IMR-90 (cell line): Measurements from ENCODE around the gene HYAL4. TPM values are rescaled to one million over a fixed set of nuclear protein-coding genes. Genes with fewer than 3 reads are reported as not detected.

ENCODE experiments used
- ATAC-seq: fragments of 200-7000 bp; cut with Tn5 transposase; 2 replicates; pipeline ENCODE4 v1.9.1; 2020; ENCODE audit warnings: low read depth, mild to moderate bottlenecking, moderate library complexity
- BruUV-seq: library from RNA; stranded (reverse); fragments of 400-500 nt; replicated peaks from 2 replicates; lab custom pipeline; 2021; lab: Mats Ljungman, UMichigan
- CTCF ChIA-PET: fragments of 300-600 bp; formaldehyde crosslinking; extraction: SDS; loops from one replicate; lab custom pipeline; 2021; ENCODE audit warnings: antibody characterized with exemption; lab: Yijun Ruan, JAX
- POLR2A ChIA-PET: fragments of 300-600 bp; sonication (Branson Sonifier 250); formaldehyde crosslinking; loops from one replicate; lab custom pipeline; 2022; ENCODE audit warnings: antibody characterized with exemption; ENCODE audit not compliant: unreplicated experiment; lab: Charles Lee
- DNase-seq: peaks from one replicate; pipeline ENCODE4 v3.0.0; 2013
- H2AFZ ChIP-seq: replicated peaks from 2 replicates; pipeline ENCODE3; 2013; ENCODE audit warnings: low read length, mild to moderate bottlenecking; ENCODE audit not compliant: poor library complexity
- H2AK5ac ChIP-seq: 2 replicates; pipeline ENCODE4 v1.6.1; 2013; ENCODE audit warnings: low read depth, low read length, inconsistent platforms
- H2AK9ac ChIP-seq: replicated peaks from 2 replicates; pipeline ENCODE3; 2013; ENCODE audit warnings: mild to moderate bottlenecking, low read depth, low read length, moderate library complexity; ENCODE audit not compliant: poor library complexity
- H2BK120ac ChIP-seq: 2 replicates; pipeline ENCODE4 v1.6.1; 2013; ENCODE audit warnings: low read depth, low read length, inconsistent platforms
- H2BK15ac ChIP-seq: 3 replicates; pipeline ENCODE4 v1.6.1; 2013; ENCODE audit warnings: low read depth, low read length, inconsistent platforms
- H2BK20ac ChIP-seq: 2 replicates; pipeline ENCODE4 v1.6.1; 2013; ENCODE audit warnings: low read depth, mild to moderate bottlenecking, inconsistent platforms, low read length, moderate library complexity
- H2BK5ac ChIP-seq: 2 replicates; pipeline ENCODE4 v1.6.1; 2013; ENCODE audit warnings: mild to moderate bottlenecking, low read depth, low read length, inconsistent platforms; ENCODE audit not compliant: poor library complexity, severe bottlenecking
- H3K14ac ChIP-seq: replicated peaks from 2 replicates; pipeline ENCODE4 v1.6.1; 2013; ENCODE audit warnings: low read depth, low read length, inconsistent platforms
- H3K18ac ChIP-seq: 2 replicates; pipeline ENCODE4 v1.6.1; 2013; ENCODE audit warnings: low read depth, low read length, control low read depth
- H3K23ac ChIP-seq: 2 replicates; pipeline ENCODE4 v1.6.1; 2013; ENCODE audit warnings: low read depth, low read length, inconsistent platforms
- H3K27ac ChIP-seq: 2 replicates; pipeline ENCODE4 v1.5.1; 2013; ENCODE audit warnings: mild to moderate bottlenecking, control low read depth, low read length; ENCODE audit not compliant: insufficient read depth
- H3K27me3 ChIP-seq: 2 replicates; pipeline ENCODE4 v1.6.1; 2013; ENCODE audit warnings: low read length; ENCODE audit not compliant: control insufficient read depth, insufficient read depth
- H3K36me3 ChIP-seq: 2 replicates; pipeline ENCODE4 v1.6.1; 2013; ENCODE audit warnings: low read length, mixed read lengths; ENCODE audit not compliant: control insufficient read depth, insufficient read depth
- H3K4ac ChIP-seq: 2 replicates; pipeline ENCODE4 v1.6.1; 2013; ENCODE audit warnings: low read depth, low read length, inconsistent platforms
- H3K4me1 ChIP-seq: 2 replicates; pipeline ENCODE4 v1.6.1; 2013; ENCODE audit warnings: low read length, mixed read lengths; ENCODE audit not compliant: control insufficient read depth, insufficient read depth
- H3K4me2 ChIP-seq: 2 replicates; pipeline ENCODE4 v1.6.1; 2013; ENCODE audit warnings: low read depth, mild to moderate bottlenecking, control low read depth, low read length, moderate library complexity
- H3K4me3 ChIP-seq: 2 replicates; pipeline ENCODE4 v1.5.1; 2013; ENCODE audit warnings: low read depth, mild to moderate bottlenecking, control low read depth, low read length, moderate library complexity; ENCODE audit not compliant: insufficient read depth
- H3K56ac ChIP-seq: 2 replicates; pipeline ENCODE4 v1.6.1; 2013; ENCODE audit warnings: low read length, inconsistent platforms; ENCODE audit not compliant: insufficient read depth; ENCODE audit errors: extremely low read depth
- H3K79me1 ChIP-seq, 2 experiments: 2 replicates each; pipeline ENCODE4 v1.6.1; 2013; ENCODE audit warnings: low read length in 2 of 2, inconsistent platforms in 1 of 2, low read depth in 1 of 2
- H3K9ac ChIP-seq: 2 replicates; pipeline ENCODE4 v1.6.1; 2013; ENCODE audit warnings: low read depth, low read length, control low read depth
- H3K9me1 ChIP-seq: 2 replicates; pipeline ENCODE4 v1.6.1; 2013; ENCODE audit warnings: low read length, inconsistent platforms; ENCODE audit not compliant: insufficient read depth
- H3K9me3 ChIP-seq: 2 replicates; pipeline ENCODE4 v1.6.1; 2013; ENCODE audit warnings: low read length; ENCODE audit not compliant: control insufficient read depth, insufficient read depth
- H4K20me1 ChIP-seq: 2 replicates; pipeline ENCODE4 v1.6.1; 2013; ENCODE audit warnings: low read length, inconsistent platforms; ENCODE audit not compliant: insufficient read depth
- H4K5ac ChIP-seq: 2 replicates; pipeline ENCODE4 v1.6.1; 2013; ENCODE audit warnings: mild to moderate bottlenecking, low read depth, low read length, control low read depth
- H4K8ac ChIP-seq, 2 experiments: 2 replicates each; pipeline ENCODE4 v1.6.1; 2013; ENCODE audit warnings: low read depth in 2 of 2, low read length in 2 of 2, control low read depth in 1 of 2, inconsistent platforms in 1 of 2
- H4K91ac ChIP-seq: 2 replicates; pipeline ENCODE4 v1.6.1; 2013; ENCODE audit warnings: low read depth, low read length, inconsistent platforms; ENCODE audit not compliant: insufficient read depth
- BHLHE40 ChIP-seq: fragments of 150-350 bp; IDR thresholded peaks from 2 replicates; pipeline ENCODE4 v1.6.1; 2016; ENCODE audit warnings: mild to moderate bottlenecking, low read depth, low read length
- CEBPB ChIP-seq: IDR thresholded peaks from 2 replicates; pipeline ENCODE4 v1.6.1; 2012; ENCODE audit warnings: low read depth, low read length, improper control_type of control experiment
- CHD1 ChIP-seq: IDR thresholded peaks from 2 replicates; pipeline ENCODE4 v1.6.1; 2012; ENCODE audit warnings: low read depth, low read length, improper control_type of control experiment
- CTCF ChIP-seq: conservative IDR thresholded peaks from 2 replicates; pipeline ENCODE4 v1.5.1; 2012; ENCODE audit warnings: mild to moderate bottlenecking, low read depth, low read length, improper control_type of control experiment
- ELK1 ChIP-seq: fragments of 150-350 bp; IDR thresholded peaks from 2 replicates; pipeline ENCODE4 v1.6.1; 2016; ENCODE audit warnings: low read depth, mild to moderate bottlenecking, low read length, moderate library complexity, borderline replicate concordance
- FOS ChIP-seq: fragments of 150-350 bp; IDR thresholded peaks from 2 replicates; pipeline ENCODE4 v1.6.1; 2016; ENCODE audit warnings: low read depth, low read length
- MAFK ChIP-seq: IDR thresholded peaks from 2 replicates; pipeline ENCODE4 v1.6.1; 2012; ENCODE audit warnings: low read depth, low read length, improper control_type of control experiment
- MAZ ChIP-seq: IDR thresholded peaks from 2 replicates; pipeline ENCODE4 v1.6.1; 2012; ENCODE audit warnings: low read depth, mild to moderate bottlenecking, low read length, improper control_type of control experiment, moderate library complexity, borderline replicate concordance
- MXI1 ChIP-seq: IDR thresholded peaks from 2 replicates; pipeline ENCODE4 v1.6.1; 2012; ENCODE audit warnings: low read depth, mild to moderate bottlenecking, low read length, moderate library complexity, borderline replicate concordance
- NFE2L2 ChIP-seq: fragments of 150-350 bp; IDR thresholded peaks from 2 replicates; pipeline ENCODE4 v1.6.1; 2016; ENCODE audit warnings: low read depth, mild to moderate bottlenecking, low read length
- POLR2A ChIP-seq: IDR thresholded peaks from 2 replicates; pipeline ENCODE4 v1.6.1; 2012; ENCODE audit warnings: mild to moderate bottlenecking, low read depth, low read length
- RAD21 ChIP-seq: IDR thresholded peaks from 2 replicates; pipeline ENCODE4 v1.6.1; 2012; ENCODE audit warnings: low read length, improper control_type of control experiment
- RCOR1 ChIP-seq: IDR thresholded peaks from 2 replicates; pipeline ENCODE4 v1.6.1; 2012; ENCODE audit warnings: mild to moderate bottlenecking, low read length, improper control_type of control experiment; ENCODE audit not compliant: insufficient replicate concordance
- RFX5 ChIP-seq: IDR thresholded peaks from 2 replicates; pipeline ENCODE4 v1.8.0; 2012; ENCODE audit warnings: low read depth, mild to moderate bottlenecking, low read length, moderate library complexity
- USF2 ChIP-seq: fragments of 150-350 bp; IDR thresholded peaks from 2 replicates; pipeline ENCODE4 v1.6.1; 2017; ENCODE audit warnings: mild to moderate bottlenecking, antibody characterized with exemption, low read length, low read depth
- WGBS, 2 experiments: methylation state at CpG; one replicate each; pipeline versions ENCODE4 v1.1.5 to v1.1.7; 2013; ENCODE audit warnings: missing lambda C conversion rate in 2 of 2; ENCODE audit not compliant: insufficient read length in 1 of 2; ENCODE audit errors: extremely low coverage in 2 of 2; 5-methylcytosine and 5-hydroxymethylcytosine counted together
- dilution Hi-C: fragments of 300-500 bp; cut with HindIII; formaldehyde crosslinking; loops from one replicate; pipeline ENCODE4 v1.14.3; 2018; ENCODE audit warnings: low sequenced_read_pairs; ENCODE audit not compliant: unreplicated experiment
- in situ Hi-C: fragments of 300-500 bp; cut with MboI; formaldehyde crosslinking; loops from 3 replicates; pipeline ENCODE4 v1.14.3; 2019; ENCODE audit warnings: low sequenced_read_pairs, inconsistent platforms, mixed read lengths
- intact Hi-C: fragments of 100-400 bp; cut with micrococcal nuclease; formaldehyde crosslinking; loops from 2 replicates; pipeline ENCODE4 v1.10.0; 2022
- polyA plus RNA-seq, 3 experiments: library from polyadenylated mRNA; depleted of rRNA; stranded (reverse); fragments of >200 nt; gene quantifications; 2 replicates each; pipeline ENCODE4 v1.2.3, GENCODE V29; 2012; ENCODE audit warnings: low replicate concordance in 1 of 3
- total RNA-seq: library from RNA; depleted of rRNA; stranded (reverse); fragments of >200 nt; gene quantifications from 2 replicates; pipeline ENCODE4 v1.2.3, GENCODE V29; 2012

The HYAL4 gene
- total and polyA plus RNA-seq, 2 of the 4 experiments (the other 2 are of a cell fraction), result not detected

- intact Hi-C loops, result no loop called here
- no peaks in the 10 kb centered on the region for H3K79me1 ChIP-seq
- no peak overlapping the region for H2BK120ac ChIP-seq
- H2AFZ ChIP-seq, result no peak overlapping the region
- no peak overlapping the region for H2AK9ac ChIP-seq
- H3K27ac ChIP-seq, result no peak overlapping the region
- ATAC-seq, result no peak
- no peaks in the 10 kb centered on the region for H3K36me3 ChIP-seq
- H2AK5ac ChIP-seq, result no peak overlapping the region
- H2BK15ac ChIP-seq, result no peak overlapping the region
- no TSS peak for BruUV-seq
- H3K27me3 ChIP-seq, result no peaks in the 10 kb centered on the region
- no peak overlapping the region for H2BK20ac ChIP-seq
- H3K23ac ChIP-seq, result no peak overlapping the region
- H4K8ac ChIP-seq, result no peak overlapping the region
- H3K18ac ChIP-seq, result no peak overlapping the region
- TF ChIP-seq POLR2A (no peak), MAZ (no peak), RAD21 (no peak), MAFK (no peak), CHD1 (no peak), RFX5 (no peak), CTCF (no peak), MXI1 (no peak), NFE2L2 (no peak), USF2 (no peak), BHLHE40 (no peak), RCOR1 (no peak), FOS (no peak), CEBPB (no peak), ELK1 (no peak)
- dilution Hi-C loops, result no loop called here
- H3K4ac ChIP-seq, result no peak overlapping the region
- ChIA-PET POLR2A (no interaction called here), CTCF (interaction anchor here (1.0 kb wide), 1 partner anchor 256 kb away, joined by 3 read pairs; no protein-coding TSS in a partner anchor)
- H3K56ac ChIP-seq, result no peak overlapping the region
- WGBS, 2 experiments, result no CpG with 5 or more reads among the region's 4 CpGs
- H3K14ac ChIP-seq, result no peak overlapping the region
- no peak overlapping the region for H3K9ac ChIP-seq
- no peak overlapping the region for H4K5ac ChIP-seq
- no peaks in the 10 kb centered on the region for H4K20me1 ChIP-seq
- H3K4me1 ChIP-seq, result no peaks in the 10 kb centered on the region
- H3K4me3 ChIP-seq, result no peak overlapping the region
- no peak overlapping the region for H4K91ac ChIP-seq
- H3K9me3 ChIP-seq, result no peaks in the 10 kb centered on the region
- no peak overlapping the region for H2BK5ac ChIP-seq
- in situ Hi-C loops, result no loop called here
- no peak for DNase-seq
- H3K4me2 ChIP-seq, result no peak overlapping the region
- no peaks in the 10 kb centered on the region for H3K9me1 ChIP-seq
Measured at GRCh38 chr7:123836656-123837055, 8.3 kb upstream of the HYAL4 start.
